Adrenal gland (tissue), 12 donors: ENCODE measurements around the gene LRBA. TPM values are rescaled to one million over a fixed set of nuclear protein-coding genes. Genes with fewer than 3 reads are reported as not detected.

Experiments used
- DNase-seq, 7 donors: peaks; one replicate each; pipeline ENCODE4 v3.0.0-alpha.2; 2019 to 2020
- H3K27ac ChIP-seq, 5 donors: fragments of 200-600 bp; sonication (generic) in 4 of 5; 1 replicate in 3 of 5; 2 replicates in 2 of 5; pipeline versions ENCODE4 v1.5.1 to v1.8.0; 2016 to 2020; ENCODE audit warnings: mild to moderate bottlenecking in 1 of 5
- H3K27me3 ChIP-seq: fragments of 200-600 bp; 2 replicates; pipeline ENCODE4 v1.8.0; 2021
- H3K36me3 ChIP-seq, 2 donors: fragments of 200-600 bp; replicated peaks in 1 of 2; 1 replicate in 1 of 2; 2 replicates in 1 of 2; pipeline versions ENCODE4 v1.5.1 to v1.8.0; 2018 to 2022
- H3K4me1 ChIP-seq, 2 donors: fragments of 200-600 bp; replicated peaks in 1 of 2; 1 replicate in 1 of 2; 2 replicates in 1 of 2; pipeline versions ENCODE4 v1.5.1 to v1.8.0; 2018 to 2021
- H3K4me3 ChIP-seq, 4 donors: fragments of 200-600 bp; sonication (generic) in 3 of 4; one replicate each; pipeline ENCODE4 v1.5.1; 2016 to 2018
- H3K9me3 ChIP-seq, 3 donors: fragments of 200-600 bp; sonication (generic) in 1 of 3; replicated peaks in 1 of 3; 1 replicate in 2 of 3; 2 replicates in 1 of 3; pipeline versions ENCODE4 v1.5.1 to v1.8.0; 2016 to 2021
- CTCF ChIP-seq, 6 experiments: fragments of 450-650 bp in 4 of 6; fragments of 200-600 bp in 2 of 6; sonication (generic) in 1 of 6; IDR thresholded peaks; 1 replicate in 5 of 6; 2 replicates in 1 of 6; pipeline versions ENCODE4 v1.5.1 to v1.8.0; 2016 to 2021; ENCODE audit warnings: antibody characterized with exemption in 6 of 6, mild to moderate bottlenecking in 2 of 6, moderate library complexity in 1 of 6
- POLR2A ChIP-seq, 2 donors: fragments of 450-650 bp; IDR thresholded peaks; one replicate each; pipeline ENCODE4 v1.6.1; 2017; ENCODE audit warnings: antibody characterized with exemption in 2 of 2, mild to moderate bottlenecking in 2 of 2, moderate library complexity in 1 of 2
- WGBS, 4 donors: extraction: QIAGEN DNeasy Blood & Tissue Kit in 2 of 4; methylation state at CpG; one replicate each; pipeline versions ENCODE4 v1.1.5 to v1.1.7; 2013 to 2017; 5-methylcytosine and 5-hydroxymethylcytosine counted together
- intact Hi-C, 2 donors: fragments of 100-400 bp; cut with DNase I; formaldehyde crosslinking; loops; one replicate each; pipeline versions ENCODE4 v1.14.1 to v1.15.0; 2022 to 2023
- polyA plus RNA-seq, 3 donors: library from polyadenylated mRNA; stranded (reverse); fragments of 200-250 nt in 2 of 3; fragments of 350-450 nt in 1 of 3; fragmentation: Illumina TruSeq in 1 of 3; extraction: RNeasy Lipid Tissue Mini Kit (QIAGEN cat#74804) in 1 of 3; gene quantifications; one replicate each; pipeline ENCODE4 v1.2.3, GENCODE V29; 2013 to 2014
- total RNA-seq, 9 donors: library from RNA; depleted of rRNA in 4 of 9; stranded (reverse); fragments of >200 nt in 4 of 9; fragments of 120-200 nt in 1 of 9; fragmentation: NEBNext Ultra II Directional in 1 of 9; extraction: Animal tissue kit (Norgen Biotek cat#: 25700) in 1 of 9; gene quantifications; one replicate each; pipeline versions ENCODE4 v1.1.0 to v1.2.4, GENCODE V29; 2013 to 2023
- donor health status: healthy with polysubstance abuse.
- donor health status: Bipolar disorder and iron deficiency.
- donor health status: DM: yes; HTN: yes; CAD: no.
- donor health status: DM: no; HTN: no; CAD: no.
- donor health status: DM: no; HTN: no; CAD: no.
- donor health status: DM: yes; HTN: yes; CAD: no.

LRBA gene
- total and polyA plus RNA-seq, 12 donors, result 9.6 to 106 (median 40.6) TPM

GRCh38 chr4:150261571-150261970 is 753.5 kb downstream of the LRBA start:
- H3K4me1 ChIP-seq, result no peaks in the 10 kb centered on the region
- WGBS, 4 donors, result 80 to 96% (median 95%) methylated on average over 2 of the region's 2 CpGs
- no peaks in the 10 kb centered on the region for H3K9me3 ChIP-seq
- H3K36me3 ChIP-seq, result no peaks in the 10 kb centered on the region
- H3K27ac ChIP-seq, result no peak overlapping the region
- DNase-seq, result no peak
- intact Hi-C loops, result no loop called here
- H3K4me3 ChIP-seq, result no peak overlapping the region
- TF ChIP-seq CTCF (IDR thresholded peaks at IDR 0.05), result no peak
- no peak for TF ChIP-seq POLR2A (IDR thresholded peaks at IDR 0.05)
- no peaks in the 10 kb centered on the region for H3K27me3 ChIP-seq

GRCh38 chr4:150259861-150260567 is 755.1 kb downstream of the LRBA start:
- Histone ChIP-seq H3K9me3 (no peaks in the 10 kb centered on the region), H3K4me1 (no peaks in the 10 kb centered on the region), H3K36me3 (no peaks in the 10 kb centered on the region), H3K27ac (no peak overlapping the region), H3K4me3 (no peak overlapping the region), H3K27me3 (no peaks in the 10 kb centered on the region)
- TF ChIP-seq POLR2A (IDR thresholded peaks at IDR 0.05), result no peak
- no peak for TF ChIP-seq CTCF (IDR thresholded peaks at IDR 0.05)
- 82 to 86% (median 84%) methylated on average over 6 to 8 of the region's 8 CpGs for WGBS, 4 donors
- DNase-seq, result no peak
- intact Hi-C loops, result no loop called here

GRCh38 chr4:150258569-150258968 is 756.5 kb downstream of the LRBA start:
- WGBS, 4 donors, result 88 to 93% (median 90%) methylated on average over 6 of the region's 6 CpGs
- TF ChIP-seq POLR2A (IDR thresholded peaks at IDR 0.05) (no peak), CTCF (IDR thresholded peaks at IDR 0.05) (no peak)
- no peak for DNase-seq
- H3K4me3 ChIP-seq, result no peak overlapping the region
- H3K27ac ChIP-seq, result no peak overlapping the region
- no peaks in the 10 kb centered on the region for H3K27me3 ChIP-seq
- H3K36me3 ChIP-seq, result no peaks in the 10 kb centered on the region
- no peaks in the 10 kb centered on the region for H3K4me1 ChIP-seq
- intact Hi-C loops, result no loop called here
- no peaks in the 10 kb centered on the region for H3K9me3 ChIP-seq

GRCh38 chr4:150256841-150257730 is 758.0 kb downstream of the LRBA start:
- no peak for TF ChIP-seq POLR2A (IDR thresholded peaks at IDR 0.05)
- no peak for TF ChIP-seq CTCF (IDR thresholded peaks at IDR 0.05)
- H3K27ac ChIP-seq, result no peak overlapping the region
- H3K36me3 ChIP-seq, result no peaks in the 10 kb centered on the region
- WGBS, 4 donors, result 88 to 94% (median 89%) methylated on average over 20 to 25 of the region's 25 CpGs
- intact Hi-C loops, result no loop called here
- no peak for DNase-seq
- no peak overlapping the region for H3K4me3 ChIP-seq
- H3K9me3 ChIP-seq, result no peaks in the 10 kb centered on the region
- H3K4me1 ChIP-seq, result no peaks in the 10 kb centered on the region
- H3K27me3 ChIP-seq, result no peaks in the 10 kb centered on the region
